Astrocyte (in vitro differentiated cells and primary cell): ENCODE data around the gene S100P. TPM values are rescaled to one million over a fixed set of nuclear protein-coding genes. Genes with fewer than 3 reads are reported as not detected.

Experiments used
- DNase-seq: peaks from one replicate; pipeline ENCODE4 v3.0.0-alpha.2; 2010; ENCODE audit warnings: low read depth
- FAIRE-seq: peaks from 2 replicates; lab custom pipeline; 2011; peaks lifted over from hg19 to GRCh38; lab: Jason Lieb, UNC
- H2AFZ ChIP-seq: 2 replicates; pipeline ENCODE4 v1.6.0; 2012; ENCODE audit warnings: low read depth, low read length, inconsistent platforms
- H3K27ac ChIP-seq: 2 replicates; pipeline ENCODE4 v1.5.1; 2011; ENCODE audit warnings: low read depth, low read length, inconsistent platforms
- H3K27me3 ChIP-seq: 2 replicates; pipeline ENCODE4 v1.6.0; 2011; ENCODE audit warnings: low read length, inconsistent platforms; ENCODE audit not compliant: insufficient read depth
- H3K36me3 ChIP-seq: 2 replicates; pipeline ENCODE4 v1.5.1; 2011; ENCODE audit warnings: low read length, inconsistent platforms; ENCODE audit not compliant: insufficient read depth
- H3K4me1 ChIP-seq: 2 replicates; pipeline ENCODE4 v1.5.1; 2011; ENCODE audit warnings: low read length, inconsistent platforms; ENCODE audit not compliant: insufficient read depth
- H3K4me2 ChIP-seq: 2 replicates; pipeline ENCODE4 v1.6.0; 2012; ENCODE audit warnings: low read length, inconsistent platforms
- H3K4me3 ChIP-seq: 2 replicates; pipeline ENCODE4 v1.5.1; 2011; ENCODE audit warnings: low read depth, mild to moderate bottlenecking, low read length, inconsistent platforms; ENCODE audit not compliant: insufficient read depth
- H3K79me2 ChIP-seq: 2 replicates; pipeline ENCODE4 v1.6.0; 2012; ENCODE audit warnings: mild to moderate bottlenecking, low read length, inconsistent platforms; ENCODE audit not compliant: insufficient read depth
- H3K9ac ChIP-seq: 2 replicates; pipeline ENCODE4 v1.6.0; 2012; ENCODE audit warnings: mild to moderate bottlenecking, low read length, inconsistent platforms
- H3K9me3 ChIP-seq: 2 replicates; pipeline ENCODE4 v1.5.1; 2012; ENCODE audit warnings: low read depth, mild to moderate bottlenecking, low read length, inconsistent platforms; ENCODE audit not compliant: insufficient read depth
- H4K20me1 ChIP-seq: 2 replicates; pipeline ENCODE4 v1.6.0; 2012; ENCODE audit warnings: low read length, inconsistent platforms; ENCODE audit not compliant: insufficient read depth
- H3K27ac Mint-ChIP-seq: one replicate; pipeline ENCODE4 v1.8.0; 2021; ENCODE audit warnings: mild to moderate bottlenecking, mixed read lengths; ENCODE audit not compliant: unreplicated experiment
- H3K27me3 Mint-ChIP-seq: one replicate; pipeline ENCODE4 v1.8.0; 2021; ENCODE audit warnings: low read depth, mixed read lengths; ENCODE audit not compliant: unreplicated experiment
- H3K36me3 Mint-ChIP-seq: one replicate; pipeline ENCODE4 v1.8.0; 2021; ENCODE audit warnings: low read depth, mixed read lengths; ENCODE audit not compliant: unreplicated experiment
- H3K4me1 Mint-ChIP-seq: one replicate; pipeline ENCODE4 v1.8.0; 2021; ENCODE audit warnings: low read depth, mixed read lengths; ENCODE audit not compliant: unreplicated experiment
- H3K4me3 Mint-ChIP-seq: one replicate; pipeline ENCODE4 v1.8.0; 2021; ENCODE audit warnings: mild to moderate bottlenecking, moderate library complexity, mixed read lengths; ENCODE audit not compliant: unreplicated experiment
- H3K9me3 Mint-ChIP-seq: one replicate; pipeline ENCODE4 v1.8.0; 2021; ENCODE audit warnings: mild to moderate bottlenecking, mixed read lengths; ENCODE audit not compliant: unreplicated experiment
- EZH2 ChIP-seq: IDR thresholded peaks from 2 replicates; pipeline ENCODE4 v1.6.1; 2012; ENCODE audit warnings: mild to moderate bottlenecking, low read length, inconsistent platforms; ENCODE audit not compliant: insufficient read depth
- total RNA-seq: library from RNA; stranded (reverse); gene quantifications from 2 replicates; pipeline ENCODE4 v1.2.1, GENCODE V29; 2021
- TF ChIP-seq, protein P1 (sequence below): IDR thresholded peaks from 2 replicates; pipeline ENCODE4 v1.5.1; 2011; ENCODE audit warnings: low read depth, mild to moderate bottlenecking, inconsistent platforms, low read length, moderate library complexity; ENCODE audit not compliant: insufficient read depth

Gene S100P
- total RNA-seq, 1 donor from 2014 or later: not detected

DNA sequence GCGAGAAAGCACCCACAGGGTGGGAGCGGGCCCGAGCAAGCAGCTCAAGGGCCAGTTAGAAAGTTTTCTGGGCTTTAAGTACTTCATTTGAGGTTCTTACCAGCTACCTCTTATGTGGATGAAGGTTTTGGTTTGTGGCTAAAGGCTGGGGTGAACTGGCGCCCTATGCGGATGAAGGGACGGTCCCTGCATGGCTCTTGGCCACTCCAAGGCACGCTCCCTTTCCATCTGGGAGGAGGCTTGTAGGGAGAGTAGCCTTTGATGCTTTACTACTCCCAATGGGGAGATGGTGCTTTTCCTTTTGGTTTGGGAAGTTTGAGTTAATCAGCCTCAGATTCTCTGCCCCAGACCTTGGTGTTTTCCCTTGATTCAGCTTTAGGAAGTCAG lies 35.5 kb upstream of the S100P start:
- Mint-ChIP-seq H3K36me3 (peaks cover 7% of the 10 kb centered on the region), H3K27ac (no peak overlapping the region), H3K4me1 (no peaks in the 10 kb centered on the region), H3K27me3 (peaks cover 31% of the 10 kb centered on the region), H3K4me3 (no peak overlapping the region), H3K9me3 (no peaks in the 10 kb centered on the region)
- Histone ChIP-seq H3K4me3 (no peak overlapping the region), H3K4me1 (no peaks in the 10 kb centered on the region), H4K20me1 (no peaks in the 10 kb centered on the region), H2AFZ (peak overlapping the region; percentile 69), H3K36me3 (no peaks in the 10 kb centered on the region), H3K9me3 (no peaks in the 10 kb centered on the region), H3K4me2 (peak overlapping the region; percentile 80), H3K27me3 (peaks cover 20% of the 10 kb centered on the region), H3K79me2 (no peaks in the 10 kb centered on the region), H3K9ac (no peak overlapping the region), H3K27ac (no peak overlapping the region)
- DNase-seq: no peak
- FAIRE-seq: no peak
- TF ChIP-seq, protein P1, sequence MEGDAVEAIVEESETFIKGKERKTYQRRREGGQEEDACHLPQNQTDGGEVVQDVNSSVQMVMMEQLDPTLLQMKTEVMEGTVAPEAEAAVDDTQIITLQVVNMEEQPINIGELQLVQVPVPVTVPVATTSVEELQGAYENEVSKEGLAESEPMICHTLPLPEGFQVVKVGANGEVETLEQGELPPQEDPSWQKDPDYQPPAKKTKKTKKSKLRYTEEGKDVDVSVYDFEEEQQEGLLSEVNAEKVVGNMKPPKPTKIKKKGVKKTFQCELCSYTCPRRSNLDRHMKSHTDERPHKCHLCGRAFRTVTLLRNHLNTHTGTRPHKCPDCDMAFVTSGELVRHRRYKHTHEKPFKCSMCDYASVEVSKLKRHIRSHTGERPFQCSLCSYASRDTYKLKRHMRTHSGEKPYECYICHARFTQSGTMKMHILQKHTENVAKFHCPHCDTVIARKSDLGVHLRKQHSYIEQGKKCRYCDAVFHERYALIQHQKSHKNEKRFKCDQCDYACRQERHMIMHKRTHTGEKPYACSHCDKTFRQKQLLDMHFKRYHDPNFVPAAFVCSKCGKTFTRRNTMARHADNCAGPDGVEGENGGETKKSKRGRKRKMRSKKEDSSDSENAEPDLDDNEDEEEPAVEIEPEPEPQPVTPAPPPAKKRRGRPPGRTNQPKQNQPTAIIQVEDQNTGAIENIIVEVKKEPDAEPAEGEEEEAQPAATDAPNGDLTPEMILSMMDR: no peak
- TF ChIP-seq EZH2: no peak

DNA sequence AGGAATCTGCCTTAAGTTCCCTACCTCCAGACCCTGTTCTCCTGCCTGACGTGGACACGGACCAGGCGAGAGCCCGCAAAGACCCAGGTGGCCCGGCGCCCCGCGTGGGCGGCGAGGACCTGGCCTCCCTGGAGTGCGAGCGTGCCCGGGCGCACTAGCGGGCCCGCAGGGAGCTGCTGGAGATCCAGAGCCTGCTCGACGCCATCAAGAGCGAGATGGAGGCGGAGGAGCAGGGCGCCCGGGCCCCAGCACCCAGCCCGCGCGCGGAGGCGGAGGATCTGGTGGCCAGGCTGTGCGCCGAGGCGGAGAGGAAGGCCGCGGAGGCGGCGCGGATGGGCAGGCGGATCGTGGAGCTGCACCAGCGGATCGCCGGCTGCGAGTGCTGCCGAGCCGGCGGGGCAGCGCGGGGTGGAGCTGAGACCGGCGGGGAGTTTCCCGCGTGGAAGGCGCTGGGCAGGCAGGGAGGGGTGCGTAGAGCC lies 35.0 kb upstream of the S100P start:
- Mint-ChIP-seq H3K27ac (no peak overlapping the region), H3K9me3 (no peaks in the 10 kb centered on the region), H3K27me3 (peaks cover 35% of the 10 kb centered on the region), H3K4me3 (no peak overlapping the region), H3K4me1 (no peaks in the 10 kb centered on the region), H3K36me3 (peaks cover 7% of the 10 kb centered on the region)
- H2AFZ ChIP-seq: peak overlapping the region; percentile 69
- TF ChIP-seq, protein P1: no peak
- TF ChIP-seq EZH2: no peak
- no peaks in the 10 kb centered on the region for H3K36me3 ChIP-seq
- no peak overlapping the region for H3K27ac ChIP-seq
- H3K4me1 ChIP-seq: no peaks in the 10 kb centered on the region
- no peak overlapping the region for H3K9ac ChIP-seq
- H3K79me2 ChIP-seq: no peaks in the 10 kb centered on the region
- H3K4me3 ChIP-seq: peak overlapping the region; percentile 28
- no peaks in the 10 kb centered on the region for H4K20me1 ChIP-seq
- H3K27me3 ChIP-seq: peaks cover 24% of the 10 kb centered on the region
- no peaks in the 10 kb centered on the region for H3K9me3 ChIP-seq
- DNase-seq: no peak
- H3K4me2 ChIP-seq: peak overlapping the region; percentile 80
- no peak for FAIRE-seq

DNA sequence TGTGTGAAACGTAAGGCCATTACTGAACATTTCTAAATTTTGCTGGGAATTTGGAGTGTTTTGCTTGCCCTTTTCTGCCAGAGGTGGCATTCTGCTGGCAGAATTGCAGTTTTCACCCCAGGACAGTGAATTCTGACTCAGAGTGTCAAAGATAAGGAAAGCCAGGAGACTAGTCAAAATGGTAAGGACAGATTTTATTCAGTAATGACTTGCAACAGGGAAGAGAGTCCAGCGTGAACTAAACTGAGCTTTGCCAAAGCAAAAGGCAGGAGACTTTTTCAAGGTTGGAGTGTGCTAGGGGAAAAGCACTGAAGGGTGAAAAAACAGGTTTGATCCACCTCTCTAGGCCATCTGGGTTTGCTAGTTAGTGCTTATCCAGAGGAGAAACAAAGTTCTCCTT lies 33.8 kb upstream of the S100P start:
- H3K27me3 Mint-ChIP-seq: peaks cover 36% of the 10 kb centered on the region
- FAIRE-seq: no peak
- H2AFZ ChIP-seq: no peak overlapping the region
- TF ChIP-seq EZH2: no peak
- TF ChIP-seq, protein P1: no peak
- no peak overlapping the region for H3K27ac ChIP-seq
- H3K36me3 ChIP-seq: no peaks in the 10 kb centered on the region
- peaks cover 32% of the 10 kb centered on the region for H3K27me3 ChIP-seq
- no peak overlapping the region for H3K4me3 ChIP-seq
- H3K79me2 ChIP-seq: no peaks in the 10 kb centered on the region
- no peak overlapping the region for H3K27ac Mint-ChIP-seq
- peaks cover 7% of the 10 kb centered on the region for H3K36me3 Mint-ChIP-seq
- no peak for DNase-seq
- H3K9me3 ChIP-seq: no peaks in the 10 kb centered on the region
- H3K4me1 ChIP-seq: peaks cover 4% of the 10 kb centered on the region
- no peak overlapping the region for H3K4me2 ChIP-seq
- no peak overlapping the region for H3K4me3 Mint-ChIP-seq
- no peaks in the 10 kb centered on the region for H3K4me1 Mint-ChIP-seq
- peaks cover 2% of the 10 kb centered on the region for H4K20me1 ChIP-seq
- no peak overlapping the region for H3K9ac ChIP-seq
- H3K9me3 Mint-ChIP-seq: no peaks in the 10 kb centered on the region
